Measurements from ENCODE around the gene ERGIC1. TPM values are rescaled to one million over a fixed set of nuclear protein-coding genes. Genes with fewer than 3 reads are reported as not detected.
A peak's percentile ranks its signal among the peaks of the same experiment; 100 is the strongest.

Gene ERGIC1
- total and polyA plus RNA-seq, 8 donors: 54.5 to 293 (median 104) TPM

- Histone ChIP-seq H3K9me3 (no peaks in the 10 kb centered on the region), H3K4me3 (no peak overlapping the region), H3K27ac (peak overlapping the region in 3 of 5 donors; percentile 2 to 98 (median 89)), H3K4me1 (peaks cover 61 to 85% (median 80%) of the 10 kb centered on the region in 4 donors), H3K27me3 (no peaks in the 10 kb centered on the region), H3K36me3 (peaks cover 0 to 6% (median 0%) of the 10 kb centered on the region in 4 donors)
- WGBS, 5 donors: 87 to 95% (median 89%) methylated on average over 7 of the region's 7 CpGs
- DNase-seq: no peak
- TF ChIP-seq POLR2AphosphoS5 (IDR thresholded peaks at IDR 0.05) (no peak), POLR2A (IDR thresholded peaks at IDR 0.05) (no peak), EP300 (IDR thresholded peaks at IDR 0.05) (no peak)
- TF ChIP-seq, protein P1, sequence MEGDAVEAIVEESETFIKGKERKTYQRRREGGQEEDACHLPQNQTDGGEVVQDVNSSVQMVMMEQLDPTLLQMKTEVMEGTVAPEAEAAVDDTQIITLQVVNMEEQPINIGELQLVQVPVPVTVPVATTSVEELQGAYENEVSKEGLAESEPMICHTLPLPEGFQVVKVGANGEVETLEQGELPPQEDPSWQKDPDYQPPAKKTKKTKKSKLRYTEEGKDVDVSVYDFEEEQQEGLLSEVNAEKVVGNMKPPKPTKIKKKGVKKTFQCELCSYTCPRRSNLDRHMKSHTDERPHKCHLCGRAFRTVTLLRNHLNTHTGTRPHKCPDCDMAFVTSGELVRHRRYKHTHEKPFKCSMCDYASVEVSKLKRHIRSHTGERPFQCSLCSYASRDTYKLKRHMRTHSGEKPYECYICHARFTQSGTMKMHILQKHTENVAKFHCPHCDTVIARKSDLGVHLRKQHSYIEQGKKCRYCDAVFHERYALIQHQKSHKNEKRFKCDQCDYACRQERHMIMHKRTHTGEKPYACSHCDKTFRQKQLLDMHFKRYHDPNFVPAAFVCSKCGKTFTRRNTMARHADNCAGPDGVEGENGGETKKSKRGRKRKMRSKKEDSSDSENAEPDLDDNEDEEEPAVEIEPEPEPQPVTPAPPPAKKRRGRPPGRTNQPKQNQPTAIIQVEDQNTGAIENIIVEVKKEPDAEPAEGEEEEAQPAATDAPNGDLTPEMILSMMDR (IDR thresholded peaks at IDR 0.05): no peak
- intact Hi-C loops (cut with DNase I; ENCODE audit: low total_unique reads): no loop called here
Observed at GRCh38 chr5:172864747-172865146, 30.7 kb downstream of the ERGIC1 start.

- H3K36me3 ChIP-seq: peaks cover 0 to 6% (median 0%) of the 10 kb centered on the region in 4 donors
- 77 to 94% (median 78%) methylated on average over 4 of the region's 4 CpGs for WGBS, 5 donors
- intact Hi-C loops (cut with DNase I; ENCODE audit: low total_unique reads): no loop called here
- H3K4me1 ChIP-seq: peaks cover 61 to 85% (median 80%) of the 10 kb centered on the region in 4 donors
- TF ChIP-seq POLR2A (IDR thresholded peaks at IDR 0.05) (no peak), EP300 (IDR thresholded peaks at IDR 0.05) (no peak), POLR2AphosphoS5 (IDR thresholded peaks at IDR 0.05) (no peak)
- TF ChIP-seq, protein P1 (IDR thresholded peaks at IDR 0.05): no peak
- H3K27me3 ChIP-seq: no peaks in the 10 kb centered on the region
- H3K9me3 ChIP-seq: no peaks in the 10 kb centered on the region
- peak overlapping the region in 4 of 5 donors; percentile 85 to 98 (median 90) for H3K27ac ChIP-seq
- H3K4me3 ChIP-seq: no peak overlapping the region
- DNase-seq: no peak
Observed at GRCh38 chr5:172866378-172866777, 32.3 kb downstream of the ERGIC1 start.

- WGBS, 5 donors: 47 to 61% (median 54%) methylated on average over 8 to 9 of the region's 9 CpGs
- H3K27ac ChIP-seq: peak overlapping the region in 4 of 5 donors; percentile 85 to 98 (median 90)
- peak in 1 of 2 donors; percentile 58 for DNase-seq
- peaks cover 0 to 6% (median 0%) of the 10 kb centered on the region in 4 donors for H3K36me3 ChIP-seq
- H3K9me3 ChIP-seq: no peaks in the 10 kb centered on the region
- no peaks in the 10 kb centered on the region for H3K27me3 ChIP-seq
- peaks cover 62 to 85% (median 80%) of the 10 kb centered on the region in 4 donors for H3K4me1 ChIP-seq
- TF ChIP-seq EP300 (IDR thresholded peaks at IDR 0.05): peak; percentile 98
- no peak for TF ChIP-seq POLR2A (IDR thresholded peaks at IDR 0.05)
- TF ChIP-seq POLR2AphosphoS5 (IDR thresholded peaks at IDR 0.05): peak in 1 of 3 donors; percentile 80
- TF ChIP-seq, protein P1 (IDR thresholded peaks at IDR 0.05): no peak
- no peak overlapping the region for H3K4me3 ChIP-seq
- intact Hi-C loops (cut with DNase I; ENCODE audit: low total_unique reads): no loop called here
Observed at GRCh38 chr5:172866802-172867748, 33.0 kb downstream of the ERGIC1 start.

GRCh38 chr5:172867761-172868435 is 33.8 kb downstream of the ERGIC1 start:
- Histone ChIP-seq H3K9me3 (no peaks in the 10 kb centered on the region), H3K27me3 (no peaks in the 10 kb centered on the region), H3K36me3 (peaks cover 0 to 6% (median 0%) of the 10 kb centered on the region in 4 donors), H3K4me3 (no peak overlapping the region), H3K4me1 (peaks cover 68 to 85% (median 80%) of the 10 kb centered on the region in 4 donors), H3K27ac (peak overlapping the region in 4 of 5 donors; percentile 85 to 98 (median 90))
- intact Hi-C loops (cut with DNase I; ENCODE audit: low total_unique reads): no loop called here
- DNase-seq: no peak
- WGBS, 5 donors: 69 to 77% (median 73%) methylated on average over 11 of the region's 11 CpGs
- no peak for TF ChIP-seq POLR2AphosphoS5 (IDR thresholded peaks at IDR 0.05)
- no peak for TF ChIP-seq POLR2A (IDR thresholded peaks at IDR 0.05)
- TF ChIP-seq EP300 (IDR thresholded peaks at IDR 0.05): no peak
- TF ChIP-seq, protein P1 (IDR thresholded peaks at IDR 0.05): no peak

Data from stomach (tissue), 9 donors.